ENCODE data around the gene CNRIP1. TPM values are rescaled to one million over a fixed set of nuclear protein-coding genes. Genes with fewer than 3 reads are reported as not detected.
"Not testable (repeated sequence)": the region's sequence is repeated elsewhere in the genome, so short reads cannot be mapped to it uniquely, and the experiment has no call there.

CNRIP1 gene
- total RNA-seq, 4 donors from 2014 or later = 30.2 to 58.1 (median 40.6) TPM

DNA sequence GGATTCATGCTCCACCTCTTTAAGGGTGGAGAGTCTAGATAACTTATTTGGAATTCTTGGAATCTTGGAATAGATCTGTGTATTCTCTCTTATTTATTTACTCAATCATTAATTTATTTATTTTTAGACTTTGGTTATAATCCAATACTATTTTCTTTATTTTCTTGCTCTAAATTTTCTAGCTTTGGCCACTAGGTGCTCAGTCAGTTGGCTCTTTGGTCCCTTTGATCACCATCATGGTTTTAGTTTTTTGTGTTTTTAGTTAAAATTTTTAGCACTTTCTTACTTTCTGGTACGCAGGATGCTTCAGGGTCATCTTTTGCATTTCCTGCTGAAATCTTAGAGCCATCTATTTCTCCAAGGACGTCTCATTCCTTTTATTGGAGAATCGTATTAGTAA lies 40.1 kb upstream of the CNRIP1 start:
- TF ChIP-seq POLR2A (IDR thresholded peaks at IDR 0.05) = no peak
- TF ChIP-seq, protein P1, sequence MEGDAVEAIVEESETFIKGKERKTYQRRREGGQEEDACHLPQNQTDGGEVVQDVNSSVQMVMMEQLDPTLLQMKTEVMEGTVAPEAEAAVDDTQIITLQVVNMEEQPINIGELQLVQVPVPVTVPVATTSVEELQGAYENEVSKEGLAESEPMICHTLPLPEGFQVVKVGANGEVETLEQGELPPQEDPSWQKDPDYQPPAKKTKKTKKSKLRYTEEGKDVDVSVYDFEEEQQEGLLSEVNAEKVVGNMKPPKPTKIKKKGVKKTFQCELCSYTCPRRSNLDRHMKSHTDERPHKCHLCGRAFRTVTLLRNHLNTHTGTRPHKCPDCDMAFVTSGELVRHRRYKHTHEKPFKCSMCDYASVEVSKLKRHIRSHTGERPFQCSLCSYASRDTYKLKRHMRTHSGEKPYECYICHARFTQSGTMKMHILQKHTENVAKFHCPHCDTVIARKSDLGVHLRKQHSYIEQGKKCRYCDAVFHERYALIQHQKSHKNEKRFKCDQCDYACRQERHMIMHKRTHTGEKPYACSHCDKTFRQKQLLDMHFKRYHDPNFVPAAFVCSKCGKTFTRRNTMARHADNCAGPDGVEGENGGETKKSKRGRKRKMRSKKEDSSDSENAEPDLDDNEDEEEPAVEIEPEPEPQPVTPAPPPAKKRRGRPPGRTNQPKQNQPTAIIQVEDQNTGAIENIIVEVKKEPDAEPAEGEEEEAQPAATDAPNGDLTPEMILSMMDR (IDR thresholded peaks at IDR 0.05) = no peak
- no peak overlapping the region for H3K27ac ChIP-seq
- H3K9me3 ChIP-seq = no peaks in the 10 kb centered on the region
- peak overlapping the region in 1 of 2 donors; percentile 2 for H3K4me3 ChIP-seq
- intact Hi-C loops (cut with DNase I; ENCODE audit: low total_unique reads) = no loop called here
- H3K27me3 ChIP-seq = no peaks in the 10 kb centered on the region
- no peaks in the 10 kb centered on the region for H3K36me3 ChIP-seq
- no peak for DNase-seq
- no peaks in the 10 kb centered on the region for H3K4me1 ChIP-seq

DNA sequence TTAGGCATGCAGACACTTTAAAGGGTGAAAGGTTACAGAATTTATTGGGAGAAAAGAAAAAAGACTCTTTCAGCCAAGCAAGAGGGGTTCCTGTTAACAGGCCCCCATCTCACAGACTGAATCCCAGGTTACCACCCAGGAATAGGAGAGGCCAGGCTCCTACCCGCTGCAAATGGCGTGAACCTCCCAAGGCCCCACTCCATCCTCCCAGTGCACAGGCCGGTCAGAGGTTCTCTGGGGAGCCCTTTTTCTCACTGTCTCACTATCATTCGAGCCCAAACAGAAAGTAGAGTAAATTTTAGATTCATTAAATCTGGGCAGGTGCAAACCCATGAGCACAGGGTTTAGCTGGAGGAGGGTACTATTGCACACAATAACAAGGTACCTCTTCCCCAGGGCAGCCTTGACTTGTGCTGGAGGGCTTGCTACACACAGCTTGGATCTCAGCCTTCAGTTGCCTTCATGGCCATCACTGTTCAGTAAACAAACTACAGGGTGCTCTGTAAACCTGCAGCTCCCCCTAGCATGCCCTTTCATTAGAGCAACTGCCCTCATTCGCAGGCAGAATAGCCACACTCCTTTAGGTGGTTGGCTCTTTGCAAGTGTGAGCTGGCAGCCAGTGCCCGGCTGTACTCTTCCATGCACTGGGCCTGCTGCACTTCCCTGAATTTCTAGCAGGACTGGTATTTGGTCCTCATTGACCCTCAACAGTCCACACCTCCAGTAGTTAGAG lies 38.0 kb upstream of the CNRIP1 start:
- Histone ChIP-seq H3K4me3 (no peak overlapping the region), H3K27me3 (no peaks in the 10 kb centered on the region), H3K4me1 (no peaks in the 10 kb centered on the region), H3K36me3 (no peaks in the 10 kb centered on the region), H3K9me3 (no peaks in the 10 kb centered on the region), H3K27ac (no peak overlapping the region)
- peak; percentile 22 to 25 for DNase-seq
- intact Hi-C loops (cut with DNase I; ENCODE audit: low total_unique reads) = no loop called here
- TF ChIP-seq POLR2A (IDR thresholded peaks at IDR 0.05) = no peak
- TF ChIP-seq, protein P1 (IDR thresholded peaks at IDR 0.05) = peak in 3 of 4 experiments; percentile 28 to 40 (median 29)

DNA sequence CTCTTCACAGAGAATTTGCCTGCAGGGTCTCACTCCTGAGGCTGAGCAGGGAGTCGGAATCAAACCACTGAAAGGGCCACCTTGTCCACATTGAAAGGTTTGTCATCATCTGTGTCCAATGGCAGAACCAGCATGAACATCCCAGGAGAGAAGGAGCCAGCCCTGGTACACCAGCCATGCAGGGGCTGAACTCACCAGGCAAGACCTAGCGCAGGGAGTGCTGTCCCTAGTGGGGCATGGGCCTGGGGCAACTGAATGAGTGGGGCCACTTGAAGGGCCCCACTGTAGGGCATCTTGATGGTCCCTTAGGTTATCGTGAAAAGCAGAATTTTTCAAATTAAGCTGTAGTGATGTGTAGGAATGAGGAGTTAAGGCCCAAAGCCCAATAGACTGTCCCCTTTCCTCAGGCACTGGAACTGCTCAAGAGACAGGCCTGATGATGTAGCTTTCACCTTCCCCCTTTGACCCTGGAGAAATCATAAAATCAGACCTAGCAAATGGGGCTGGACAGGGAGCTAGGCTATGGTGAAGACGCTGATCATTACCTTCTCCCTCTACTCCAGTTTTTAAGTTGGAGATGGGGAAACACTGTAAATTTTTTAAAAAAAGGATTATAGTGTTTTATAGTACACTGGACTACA lies 37.0 kb upstream of the CNRIP1 start:
- Histone ChIP-seq H3K36me3 (no peaks in the 10 kb centered on the region), H3K27me3 (no peaks in the 10 kb centered on the region), H3K27ac (no peak overlapping the region), H3K4me1 (no peaks in the 10 kb centered on the region), H3K9me3 (no peaks in the 10 kb centered on the region), H3K4me3 (no peak overlapping the region)
- DNase-seq = no peak
- intact Hi-C loops (cut with DNase I; ENCODE audit: low total_unique reads) = no loop called here
- TF ChIP-seq, protein P1 (IDR thresholded peaks at IDR 0.05) = no peak

DNA sequence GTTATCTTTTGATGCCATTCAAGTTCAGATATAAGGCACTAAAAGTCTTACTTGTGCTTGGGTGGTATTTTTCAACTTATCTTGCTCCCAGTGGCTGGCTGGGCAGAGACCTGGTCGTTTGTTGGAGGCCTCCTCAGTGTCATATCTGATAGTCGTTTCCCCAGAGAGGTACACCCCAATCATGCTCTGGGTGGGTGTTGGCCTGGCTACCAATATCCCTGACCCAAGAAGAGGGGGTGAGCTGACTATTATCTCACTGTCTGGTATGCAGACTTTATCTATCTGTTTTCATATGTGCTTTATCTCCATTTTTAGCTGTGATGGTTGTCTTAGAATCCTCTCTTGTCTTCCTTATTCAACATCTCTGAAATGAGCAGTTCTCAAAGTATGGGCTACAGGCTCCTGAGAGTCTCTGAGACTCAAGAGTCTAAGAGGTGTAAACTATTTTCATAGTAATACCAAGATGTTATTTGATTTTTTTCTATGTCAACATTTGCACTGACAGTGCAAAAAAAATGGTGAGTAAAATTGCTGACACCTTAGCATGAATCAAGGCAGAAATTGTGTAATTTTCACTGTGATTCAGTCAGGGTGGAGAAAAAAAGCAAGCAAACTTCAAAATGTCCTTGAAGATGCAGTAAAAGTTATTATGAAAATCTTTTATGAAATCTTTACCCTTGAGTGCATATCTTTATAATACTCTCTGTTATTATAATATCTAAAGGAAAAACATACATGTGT lies 33.1 kb upstream of the CNRIP1 start:
- intact Hi-C loops (cut with DNase I; ENCODE audit: low total_unique reads) = no loop called here
- no peaks in the 10 kb centered on the region for H3K4me1 ChIP-seq
- no peaks in the 10 kb centered on the region for H3K27me3 ChIP-seq
- DNase-seq = no peak
- H3K9me3 ChIP-seq = no peaks in the 10 kb centered on the region
- no peak overlapping the region for H3K27ac ChIP-seq
- H3K36me3 ChIP-seq = no peaks in the 10 kb centered on the region
- no peak overlapping the region for H3K4me3 ChIP-seq
- no peak for TF ChIP-seq POLR2A (IDR thresholded peaks at IDR 0.05)
- TF ChIP-seq, protein P1 (IDR thresholded peaks at IDR 0.05) = no peak

DNA sequence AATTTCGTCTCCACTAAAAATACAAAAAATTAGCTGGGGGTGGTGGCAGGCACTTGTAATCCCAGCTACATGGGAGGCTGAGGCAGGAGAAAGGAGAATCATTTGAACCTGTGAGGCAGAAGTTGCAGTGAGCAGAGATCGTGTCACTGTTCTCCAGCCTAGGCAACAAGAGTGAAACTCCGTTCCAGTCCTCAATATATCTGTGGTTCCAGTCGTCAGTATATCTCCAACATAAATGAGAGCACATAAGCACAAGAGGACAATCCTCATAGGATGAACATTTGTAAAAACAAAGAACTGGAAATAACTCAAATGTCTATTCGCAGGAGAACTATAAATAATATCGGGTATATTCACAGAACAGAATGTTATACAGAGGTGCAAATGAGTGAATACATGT lies 32.2 kb upstream of the CNRIP1 start:
- Histone ChIP-seq H3K27me3 (no peaks in the 10 kb centered on the region), H3K27ac (no peak overlapping the region), H3K4me1 (no peaks in the 10 kb centered on the region), H3K36me3 (no peaks in the 10 kb centered on the region), H3K4me3 (no peak overlapping the region), H3K9me3 (no peaks in the 10 kb centered on the region)
- intact Hi-C loops (cut with DNase I; ENCODE audit: low total_unique reads) = no loop called here
- DNase-seq = no peak
- TF ChIP-seq, protein P1 (IDR thresholded peaks at IDR 0.05) = no peak
- no peak for TF ChIP-seq POLR2A (IDR thresholded peaks at IDR 0.05)

- H3K27ac ChIP-seq; H3K4me1 ChIP-seq; DNase-seq; H3K4me3 ChIP-seq; H3K27me3 ChIP-seq; H3K36me3 ChIP-seq; H3K9me3 ChIP-seq; intact Hi-C loops (cut with DNase I; ENCODE audit: low total_unique reads): not testable (repeated sequence)
Observed at GRCh38 chr2:68349091-68349490, 29.3 kb upstream of the CNRIP1 start.
